SK-N-SH (cell line): ENCODE measurements around the gene LYZL6.

Experiments used
- CTCF ChIP-seq: fragments of 200-600 bp; sonication (generic); IDR thresholded peaks from 2 replicates; pipeline ENCODE4 v1.6.1; 2017; ENCODE audit warnings: antibody characterized with exemption, mild to moderate bottlenecking, moderate library complexity
- MAX ChIP-seq: IDR thresholded peaks from 2 replicates; pipeline ENCODE4 v1.4.0; 2012; ENCODE audit warnings: low read depth
- POLR2AphosphoS5 ChIP-seq: IDR thresholded peaks from 2 replicates; pipeline ENCODE4 v1.6.1; 2012; ENCODE audit warnings: low read depth, low read length
- USF2 ChIP-seq: fragments of 150-350 bp; IDR thresholded peaks from 2 replicates; pipeline ENCODE4 v1.6.1; 2017; ENCODE audit warnings: antibody characterized with exemption, low read length, low read depth, borderline replicate concordance

- TF ChIP-seq CTCF (no peak), MAX (no peak), POLR2AphosphoS5 (no peak), USF2 (no peak)
Measured at GRCh38 chr17:35889818-35890773, 53.4 kb downstream of the LYZL6 start.
